HCT116 (cell line): ENCODE results near the gene GCAT.

Experiments used
- CTCF ChIP-seq, 3 experiments: fragments of 200-600 bp in 1 of 3; sonication (generic) in 1 of 3; IDR thresholded peaks in 2 of 3; conservative IDR thresholded peaks in 1 of 3; 2 replicates each; pipeline ENCODE4 v1.5.1; 2012 to 2017; ENCODE audit warnings: low read depth in 2 of 3, low read length in 2 of 3, antibody characterized with exemption in 1 of 3, borderline replicate concordance in 1 of 3, control low read depth in 1 of 3, mild to moderate bottlenecking in 1 of 3, mixed read lengths in 1 of 3, mixed run types in 1 of 3, moderate library complexity in 1 of 3; ENCODE audit not compliant: insufficient read depth in 1 of 3
- POLR2AphosphoS5 ChIP-seq: IDR thresholded peaks from 2 replicates; pipeline ENCODE4 v1.6.1; 2011; ENCODE audit warnings: mild to moderate bottlenecking, low read depth, low read length, moderate library complexity
- SRF ChIP-seq: IDR thresholded peaks from 2 replicates; pipeline ENCODE4 v1.6.1; 2012; ENCODE audit warnings: low read depth

- TF ChIP-seq CTCF (IDR thresholded peaks at IDR 0.05 in 2 of 3, conservative IDR thresholded peaks at IDR 0.05 in 1 of 3; ENCODE audit: borderline replicate concordance in 1 of 3, insufficient read depth in 1 of 3, low read depth in 2 of 3, low read length in 2 of 3) (no peak), POLR2AphosphoS5 (peak; percentile 54), SRF (no peak)
These were observed 44.1 kb upstream of the GCAT start for GRCh38 chr22:37763652-37764051.
